Liver (tissue), 3 donors: Measurements from ENCODE around the gene DAPK2.

ENCODE experiments used
- EGR1 ChIP-seq, 2 donors: IDR thresholded peaks; 2 replicates each; pipeline ENCODE4 v1.6.1; 2016 to 2018; ENCODE audit warnings: antibody characterized with exemption in 2 of 2, low read depth in 2 of 2
- FOXA1 ChIP-seq: IDR thresholded peaks from 2 replicates; pipeline ENCODE4 v1.6.1; 2016; ENCODE audit warnings: antibody characterized with exemption
- GABPA ChIP-seq, 2 donors: IDR thresholded peaks in 1 of 2; conservative IDR thresholded peaks in 1 of 2; 2 replicates each; pipeline ENCODE4 v1.6.1; 2016; ENCODE audit warnings: antibody characterized with exemption in 2 of 2, mild to moderate bottlenecking in 1 of 2, moderate library complexity in 1 of 2
- HNF4A ChIP-seq, 2 donors: conservative IDR thresholded peaks; 2 replicates each; pipeline ENCODE4 v1.6.1; 2016; ENCODE audit warnings: antibody characterized with exemption in 2 of 2, mild to moderate bottlenecking in 2 of 2
- RAD21 ChIP-seq, 2 donors: IDR thresholded peaks; 2 replicates each; pipeline ENCODE4 v1.6.1; 2016; ENCODE audit warnings: antibody characterized with exemption in 2 of 2, mild to moderate bottlenecking in 2 of 2
- RXRA ChIP-seq, 2 donors: IDR thresholded peaks; 2 replicates each; pipeline ENCODE4 v1.6.1; 2017 to 2018; ENCODE audit warnings: antibody characterized with exemption in 2 of 2, mild to moderate bottlenecking in 1 of 2
- SP1 ChIP-seq: IDR thresholded peaks from 2 replicates; pipeline ENCODE4 v1.6.1; 2018; ENCODE audit warnings: antibody characterized with exemption, mild to moderate bottlenecking
- TAF1 ChIP-seq: conservative IDR thresholded peaks from 2 replicates; pipeline ENCODE4 v1.6.1; 2016; ENCODE audit warnings: antibody characterized with exemption, mild to moderate bottlenecking
- YY1 ChIP-seq: IDR thresholded peaks from 2 replicates; pipeline ENCODE4 v1.6.1; 2016; ENCODE audit warnings: antibody characterized with exemption, mild to moderate bottlenecking
- TF ChIP-seq, protein P1 (sequence below): fragments of 150-350 bp; IDR thresholded peaks from 2 replicates; pipeline ENCODE4 v1.5.1; 2017; ENCODE audit warnings: improper control_type of control experiment, low read depth, low read length; ENCODE audit not compliant: missing input control
- TF ChIP-seq, protein P2 (sequence below): IDR thresholded peaks from 2 replicates; pipeline ENCODE4 v1.6.1; 2016; ENCODE audit warnings: antibody characterized with exemption, mild to moderate bottlenecking
- TF ChIP-seq, protein P3 (sequence below): IDR thresholded peaks from 2 replicates; pipeline ENCODE4 v1.6.1; 2016; ENCODE audit warnings: antibody characterized with exemption
- donor health status: healthy.
- donor health status: healthy.

DNA sequence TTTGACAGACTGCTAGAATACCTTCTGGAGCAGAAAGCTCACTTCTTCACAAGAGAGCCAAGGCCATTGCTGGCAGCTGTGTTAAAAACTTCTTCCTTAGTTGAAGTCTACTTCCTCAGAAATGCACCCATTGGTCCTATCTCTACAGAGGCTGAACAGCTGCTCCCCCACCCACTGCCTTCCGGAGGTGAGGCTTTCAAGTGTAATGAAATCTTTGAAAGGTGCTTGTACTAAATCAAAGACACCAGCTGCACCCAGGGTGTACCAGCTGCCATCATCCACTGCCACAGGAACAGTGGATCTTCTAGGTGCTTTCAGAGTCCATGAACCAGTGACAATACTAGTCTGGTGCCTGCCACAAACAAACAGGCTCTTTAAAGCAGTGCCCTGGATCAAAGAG is 186.1 kb downstream of the DAPK2 start:
- TF ChIP-seq, protein P1, sequence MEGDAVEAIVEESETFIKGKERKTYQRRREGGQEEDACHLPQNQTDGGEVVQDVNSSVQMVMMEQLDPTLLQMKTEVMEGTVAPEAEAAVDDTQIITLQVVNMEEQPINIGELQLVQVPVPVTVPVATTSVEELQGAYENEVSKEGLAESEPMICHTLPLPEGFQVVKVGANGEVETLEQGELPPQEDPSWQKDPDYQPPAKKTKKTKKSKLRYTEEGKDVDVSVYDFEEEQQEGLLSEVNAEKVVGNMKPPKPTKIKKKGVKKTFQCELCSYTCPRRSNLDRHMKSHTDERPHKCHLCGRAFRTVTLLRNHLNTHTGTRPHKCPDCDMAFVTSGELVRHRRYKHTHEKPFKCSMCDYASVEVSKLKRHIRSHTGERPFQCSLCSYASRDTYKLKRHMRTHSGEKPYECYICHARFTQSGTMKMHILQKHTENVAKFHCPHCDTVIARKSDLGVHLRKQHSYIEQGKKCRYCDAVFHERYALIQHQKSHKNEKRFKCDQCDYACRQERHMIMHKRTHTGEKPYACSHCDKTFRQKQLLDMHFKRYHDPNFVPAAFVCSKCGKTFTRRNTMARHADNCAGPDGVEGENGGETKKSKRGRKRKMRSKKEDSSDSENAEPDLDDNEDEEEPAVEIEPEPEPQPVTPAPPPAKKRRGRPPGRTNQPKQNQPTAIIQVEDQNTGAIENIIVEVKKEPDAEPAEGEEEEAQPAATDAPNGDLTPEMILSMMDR: no peak
- TF ChIP-seq, protein P2, sequence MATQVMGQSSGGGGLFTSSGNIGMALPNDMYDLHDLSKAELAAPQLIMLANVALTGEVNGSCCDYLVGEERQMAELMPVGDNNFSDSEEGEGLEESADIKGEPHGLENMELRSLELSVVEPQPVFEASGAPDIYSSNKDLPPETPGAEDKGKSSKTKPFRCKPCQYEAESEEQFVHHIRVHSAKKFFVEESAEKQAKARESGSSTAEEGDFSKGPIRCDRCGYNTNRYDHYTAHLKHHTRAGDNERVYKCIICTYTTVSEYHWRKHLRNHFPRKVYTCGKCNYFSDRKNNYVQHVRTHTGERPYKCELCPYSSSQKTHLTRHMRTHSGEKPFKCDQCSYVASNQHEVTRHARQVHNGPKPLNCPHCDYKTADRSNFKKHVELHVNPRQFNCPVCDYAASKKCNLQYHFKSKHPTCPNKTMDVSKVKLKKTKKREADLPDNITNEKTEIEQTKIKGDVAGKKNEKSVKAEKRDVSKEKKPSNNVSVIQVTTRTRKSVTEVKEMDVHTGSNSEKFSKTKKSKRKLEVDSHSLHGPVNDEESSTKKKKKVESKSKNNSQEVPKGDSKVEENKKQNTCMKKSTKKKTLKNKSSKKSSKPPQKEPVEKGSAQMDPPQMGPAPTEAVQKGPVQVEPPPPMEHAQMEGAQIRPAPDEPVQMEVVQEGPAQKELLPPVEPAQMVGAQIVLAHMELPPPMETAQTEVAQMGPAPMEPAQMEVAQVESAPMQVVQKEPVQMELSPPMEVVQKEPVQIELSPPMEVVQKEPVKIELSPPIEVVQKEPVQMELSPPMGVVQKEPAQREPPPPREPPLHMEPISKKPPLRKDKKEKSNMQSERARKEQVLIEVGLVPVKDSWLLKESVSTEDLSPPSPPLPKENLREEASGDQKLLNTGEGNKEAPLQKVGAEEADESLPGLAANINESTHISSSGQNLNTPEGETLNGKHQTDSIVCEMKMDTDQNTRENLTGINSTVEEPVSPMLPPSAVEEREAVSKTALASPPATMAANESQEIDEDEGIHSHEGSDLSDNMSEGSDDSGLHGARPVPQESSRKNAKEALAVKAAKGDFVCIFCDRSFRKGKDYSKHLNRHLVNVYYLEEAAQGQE: no peak
- TF ChIP-seq HNF4A (conservative IDR thresholded peaks at IDR 0.05): no peak
- no peak for TF ChIP-seq YY1
- TF ChIP-seq RAD21 (IDR thresholded peaks at IDR 0.05): no peak
- TF ChIP-seq FOXA1: no peak
- no peak for TF ChIP-seq EGR1 (IDR thresholded peaks at IDR 0.05; ENCODE audit: low read depth in 2 of 2)
- TF ChIP-seq, protein P3, sequence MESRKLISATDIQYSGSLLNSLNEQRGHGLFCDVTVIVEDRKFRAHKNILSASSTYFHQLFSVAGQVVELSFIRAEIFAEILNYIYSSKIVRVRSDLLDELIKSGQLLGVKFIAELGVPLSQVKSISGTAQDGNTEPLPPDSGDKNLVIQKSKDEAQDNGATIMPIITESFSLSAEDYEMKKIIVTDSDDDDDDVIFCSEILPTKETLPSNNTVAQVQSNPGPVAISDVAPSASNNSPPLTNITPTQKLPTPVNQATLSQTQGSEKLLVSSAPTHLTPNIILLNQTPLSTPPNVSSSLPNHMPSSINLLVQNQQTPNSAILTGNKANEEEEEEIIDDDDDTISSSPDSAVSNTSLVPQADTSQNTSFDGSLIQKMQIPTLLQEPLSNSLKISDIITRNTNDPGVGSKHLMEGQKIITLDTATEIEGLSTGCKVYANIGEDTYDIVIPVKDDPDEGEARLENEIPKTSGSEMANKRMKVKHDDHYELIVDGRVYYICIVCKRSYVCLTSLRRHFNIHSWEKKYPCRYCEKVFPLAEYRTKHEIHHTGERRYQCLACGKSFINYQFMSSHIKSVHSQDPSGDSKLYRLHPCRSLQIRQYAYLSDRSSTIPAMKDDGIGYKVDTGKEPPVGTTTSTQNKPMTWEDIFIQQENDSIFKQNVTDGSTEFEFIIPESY: no peak
- no peak for TF ChIP-seq GABPA (IDR thresholded peaks at IDR 0.05 in 1 of 2, conservative IDR thresholded peaks at IDR 0.05 in 1 of 2)
- TF ChIP-seq TAF1: no peak
- no peak for TF ChIP-seq SP1
- no peak for TF ChIP-seq RXRA (IDR thresholded peaks at IDR 0.05)
